Glomerular visceral epithelial cell (primary cell): ENCODE results near the gene YPEL2.
"Not testable (repeated sequence)": the region's sequence is repeated elsewhere in the genome, so short reads cannot be mapped to it uniquely, and the experiment has no call there.

Experiments
- DNase-seq: peaks from one replicate; pipeline ENCODE4 v3.0.0-alpha.2; 2016; ENCODE audit errors: extremely low spot score

The YPEL2 gene

GRCh38 chr17:59404471-59404870 is 73.0 kb downstream of the YPEL2 start:
- no peak for DNase-seq

DNA sequence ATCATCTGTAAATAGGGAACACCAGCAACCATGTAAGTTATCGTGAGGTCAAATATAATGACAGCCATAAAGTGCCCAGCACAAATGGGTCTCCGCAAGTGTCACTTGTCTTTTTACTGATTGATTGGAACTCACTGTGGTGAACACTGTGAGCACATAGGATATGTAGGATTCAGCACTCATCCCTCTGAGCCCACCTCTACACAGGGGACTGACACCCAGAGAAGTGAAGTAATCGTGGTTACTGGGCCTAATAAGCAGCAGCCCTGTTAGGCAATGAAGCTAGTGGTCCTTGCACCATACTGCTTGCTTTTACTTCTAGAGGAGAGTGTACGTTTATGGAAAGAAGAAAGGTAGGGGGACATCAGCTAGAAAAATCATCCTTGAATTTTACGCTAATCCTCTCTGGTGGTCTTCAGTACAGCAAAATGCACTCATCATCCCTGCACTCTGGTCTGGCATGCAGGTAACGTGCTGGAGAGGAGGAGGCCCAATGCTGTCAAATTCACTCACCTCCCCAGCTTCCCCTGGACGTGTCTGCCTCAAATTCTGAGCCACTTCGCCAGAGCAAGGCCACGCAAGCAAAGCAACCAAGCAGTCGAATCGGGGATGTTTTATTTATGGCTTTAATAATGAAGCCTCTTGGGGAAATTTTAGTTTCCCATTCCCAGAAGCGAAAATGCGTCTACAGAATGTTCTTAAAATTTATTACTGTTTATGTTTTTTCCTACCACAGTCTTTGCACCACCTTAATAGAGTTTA is 74.7 kb downstream of the YPEL2 start:
- DNase-seq = no peak

GRCh38 chr17:59406808-59407381 is 75.4 kb downstream of the YPEL2 start:
- DNase-seq = peak; percentile 88

- DNase-seq = no peak
Observed at GRCh38 chr17:59409336-59410048, 78.0 kb downstream of the YPEL2 start.

- no peak for DNase-seq
Observed at GRCh38 chr17:59410049-59410437, 78.6 kb downstream of the YPEL2 start.

DNA sequence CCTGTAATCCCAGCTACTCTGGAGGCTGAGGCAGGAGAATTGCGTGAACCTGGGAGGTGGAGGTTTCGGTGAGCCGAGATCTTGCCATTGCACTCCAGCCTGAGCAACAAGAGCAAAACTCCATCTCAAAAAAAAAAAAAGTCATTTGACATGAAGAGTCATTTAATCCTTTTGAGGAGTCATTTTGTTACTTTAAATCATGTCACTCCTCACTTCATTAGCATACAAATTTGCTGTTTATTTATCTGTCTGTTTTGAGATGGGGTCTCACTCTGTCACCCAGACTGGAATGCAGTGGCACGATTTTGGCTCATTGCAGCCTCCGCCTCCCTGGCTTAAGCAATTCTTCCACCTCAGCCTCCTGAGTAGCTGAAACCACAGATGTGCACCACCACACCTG is 81.0 kb downstream of the YPEL2 start:
- not testable (repeated sequence) for DNase-seq

- DNase-seq = no peak
Observed at GRCh38 chr17:59413014-59413766, 81.7 kb downstream of the YPEL2 start.

GRCh38 chr17:59415397-59415796 is 83.9 kb downstream of the YPEL2 start:
- no peak for DNase-seq

DNA sequence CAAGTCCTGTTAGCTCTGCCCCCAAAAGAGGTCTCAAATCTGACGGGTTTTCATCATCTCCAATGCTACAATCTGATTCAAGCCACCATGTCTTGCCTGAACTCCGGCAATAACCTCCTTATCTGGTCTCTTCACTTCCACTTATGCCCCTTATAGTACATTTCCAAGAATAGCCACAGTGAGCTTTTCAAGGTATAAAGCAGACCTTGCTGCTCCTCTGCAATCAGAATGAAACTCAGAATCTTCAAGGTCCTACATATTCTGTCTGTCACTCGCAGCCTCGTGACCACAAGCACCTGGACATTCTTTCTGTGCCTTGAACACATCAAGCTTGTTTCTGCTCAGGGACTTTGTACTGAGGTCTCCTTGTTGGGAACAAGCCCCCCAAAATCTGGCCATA is 84.7 kb downstream of the YPEL2 start:
- no peak for DNase-seq

DNA sequence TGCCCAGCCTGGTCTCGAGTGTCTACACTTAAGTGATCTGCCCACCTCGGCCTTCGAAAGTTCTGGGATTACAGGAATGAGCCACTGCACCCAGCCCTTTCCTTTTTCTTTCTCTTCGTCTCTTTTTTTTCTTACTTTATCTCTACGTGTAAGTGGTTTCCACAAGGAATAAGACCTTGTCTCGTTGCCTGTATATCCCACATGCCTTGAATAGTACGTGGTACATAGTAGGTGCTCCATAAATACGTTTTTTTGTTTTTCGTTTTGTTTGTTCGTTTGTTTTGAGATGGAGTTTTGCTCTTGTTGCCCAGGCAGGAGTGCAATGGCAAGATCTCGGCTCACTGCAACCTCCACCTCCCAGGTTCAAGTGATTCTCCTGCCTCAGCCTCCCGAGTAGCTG is 86.0 kb downstream of the YPEL2 start:
- no peak for DNase-seq

GRCh38 chr17:59418732-59419166 is 87.3 kb downstream of the YPEL2 start:
- no peak for DNase-seq

GRCh38 chr17:59420901-59421300 is 89.4 kb downstream of the YPEL2 start:
- DNase-seq = no peak

DNA sequence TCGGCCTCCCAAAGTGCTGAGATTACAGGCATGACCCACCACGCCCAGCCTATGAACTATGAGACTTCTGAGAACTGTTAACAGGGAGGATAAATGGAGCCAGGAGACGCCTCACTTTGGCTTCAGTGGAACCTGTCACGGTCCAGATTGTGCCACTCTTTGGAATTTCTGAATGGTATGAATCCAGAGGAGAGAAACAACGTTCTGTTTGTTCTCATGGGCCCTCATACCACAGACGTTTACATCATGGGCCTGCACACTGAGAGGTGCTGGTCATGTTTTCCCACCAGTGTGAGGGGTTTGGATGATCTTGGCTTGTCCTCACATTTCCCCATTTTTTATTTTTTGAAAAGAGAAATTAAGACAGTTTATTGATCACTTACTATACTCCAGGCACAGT is 90.3 kb downstream of the YPEL2 start:
- DNase-seq = no peak

- DNase-seq = peak; percentile 65
Observed at GRCh38 chr17:59423137-59423724, 91.8 kb downstream of the YPEL2 start.

- DNase-seq = no peak
Observed at GRCh38 chr17:59423903-59424302, 92.4 kb downstream of the YPEL2 start.

- no peak for DNase-seq
Observed at GRCh38 chr17:59424331-59424730, 92.9 kb downstream of the YPEL2 start.

DNA sequence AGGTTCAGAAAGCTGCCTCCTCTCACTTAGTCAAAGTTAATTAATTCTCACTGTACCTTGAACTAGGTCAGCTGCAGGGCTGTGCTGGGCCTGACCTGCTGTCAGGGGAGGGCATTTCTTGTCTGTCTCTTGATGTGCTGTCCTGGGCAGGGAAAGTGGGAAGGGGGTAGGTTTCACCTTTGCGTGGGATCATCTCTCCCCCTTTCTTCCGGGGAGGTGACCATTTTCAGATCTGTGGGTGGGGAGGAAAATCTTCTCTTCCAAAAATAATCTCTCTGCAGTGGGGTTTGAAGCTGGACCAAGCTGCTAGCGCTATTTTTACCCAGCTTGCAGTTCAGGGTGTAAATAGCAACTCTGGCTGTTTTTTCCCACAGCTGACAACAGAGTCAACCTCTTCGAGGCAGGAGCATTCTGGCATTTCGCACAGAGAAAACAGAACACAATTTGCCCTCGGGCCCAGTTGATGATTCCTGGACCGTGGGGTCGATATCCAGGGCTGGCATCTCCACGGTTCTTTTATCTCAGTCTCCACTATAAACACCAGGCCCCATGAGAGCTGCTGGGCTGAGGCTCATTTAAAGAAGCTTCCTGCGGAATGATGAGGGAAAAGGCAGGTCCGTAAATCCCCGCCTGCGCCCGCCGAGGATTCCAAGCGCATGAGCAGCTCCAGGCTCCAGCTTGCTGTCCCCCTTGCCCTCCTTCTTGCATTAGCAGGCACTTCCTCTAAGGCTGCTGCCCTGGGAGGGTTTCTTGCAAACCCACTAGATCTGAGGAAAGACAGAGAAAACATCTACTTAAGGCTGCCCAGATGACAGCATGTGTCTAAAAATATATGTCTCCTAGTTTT is 93.9 kb downstream of the YPEL2 start:
- peak; percentile 8 for DNase-seq

- no peak for DNase-seq
Observed at GRCh38 chr17:59426031-59426430, 94.6 kb downstream of the YPEL2 start.

- DNase-seq = peak; percentile 58
Observed at GRCh38 chr17:59427425-59427921, 96.0 kb downstream of the YPEL2 start.

GRCh38 chr17:59427996-59428395 is 96.5 kb downstream of the YPEL2 start:
- DNase-seq = no peak
